SJCRH30 (cell line): ENCODE measurements around the gene MAP3K14. TPM values are rescaled to one million over a fixed set of nuclear protein-coding genes. Genes with fewer than 3 reads are reported as not detected.

Source experiments
- DNase-seq, 2 experiments: peaks; one replicate each; pipeline ENCODE4 v3.0.0-alpha.2; 2015 to 2020
- H3K27ac ChIP-seq: fragments of 250-450 bp; sonication (Bioruptor Pico); 2 replicates; pipeline ENCODE4 v1.5.1; 2020; ENCODE audit warnings: mild to moderate bottlenecking, moderate library complexity
- H3K27me3 ChIP-seq: fragments of 250-450 bp; sonication (Bioruptor Pico); 2 replicates; pipeline ENCODE4 v1.5.1; 2020; ENCODE audit warnings: mild to moderate bottlenecking, moderate library complexity
- H3K36me3 ChIP-seq: fragments of 250-450 bp; sonication (Bioruptor Pico); 2 replicates; pipeline ENCODE4 v1.5.1; 2020; ENCODE audit warnings: mild to moderate bottlenecking, moderate library complexity
- H3K4me1 ChIP-seq: fragments of 250-450 bp; sonication (Bioruptor Pico); 2 replicates; pipeline ENCODE4 v1.5.1; 2020; ENCODE audit warnings: mild to moderate bottlenecking, moderate library complexity
- H3K4me3 ChIP-seq: fragments of 250-450 bp; sonication (Bioruptor Pico); 2 replicates; pipeline ENCODE4 v1.5.1; 2020; ENCODE audit warnings: mild to moderate bottlenecking, moderate library complexity
- H3K9me3 ChIP-seq: fragments of 250-450 bp; sonication (Bioruptor Pico); replicated peaks from 2 replicates; pipeline ENCODE4 v1.5.1; 2020; ENCODE audit warnings: mild to moderate bottlenecking, moderate library complexity
- total RNA-seq: library from RNA; depleted of rRNA; stranded (reverse); fragments of >200 nt; shearing (Covaris generic); gene quantifications from 2 replicates; pipeline ENCODE4 v1.2.3, GENCODE V29; 2014; rRNA removed

Gene MAP3K14
- 3.9 and 4.7 TPM in 2 replicates for total RNA-seq

DNA sequence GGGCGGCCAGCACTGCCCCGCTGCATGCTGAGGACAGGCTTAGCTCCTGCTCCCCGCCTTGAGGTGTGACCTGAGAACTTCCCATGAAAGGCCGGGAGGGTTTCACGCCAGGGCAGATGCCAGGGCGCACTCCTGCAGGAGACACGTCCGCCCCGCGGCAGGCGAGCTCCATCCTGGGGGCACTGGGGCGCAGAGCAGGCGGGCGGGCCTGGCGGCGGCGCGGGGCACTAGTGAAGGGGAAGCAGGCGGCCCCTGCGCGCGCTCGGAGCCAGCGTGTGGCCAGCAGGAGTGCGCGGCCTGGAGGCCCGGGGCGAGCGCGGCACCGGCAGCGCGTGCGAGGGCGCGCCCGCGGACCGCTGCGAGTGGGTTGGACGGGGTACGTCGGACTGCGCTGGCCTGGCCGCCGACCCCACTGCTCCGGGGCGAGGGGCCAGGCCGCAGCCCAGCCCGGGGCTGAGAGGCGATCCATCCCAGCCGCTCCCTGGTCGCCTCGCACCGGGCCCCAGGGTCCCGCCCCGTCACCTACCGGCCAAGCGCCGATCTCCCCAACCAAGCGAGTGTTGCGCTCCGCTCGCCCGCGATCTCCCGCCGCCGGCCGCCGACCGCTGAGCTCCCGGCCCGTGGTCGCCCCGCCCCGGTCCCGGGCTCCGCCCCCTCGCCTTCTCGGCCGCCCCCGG, at the start of gene MAP3K14:
Gene MAP3K14 (minus strand): TSS at position 587 of the 677 bp plus-strand sequence. CDS start 26,275 bp downstream, outside the sequence.
- H3K27ac ChIP-seq, result peak within 1 kb of the TSS; percentile 37; the same call in 1 of the 2 replicates
- peak; percentile 75 to 77 for DNase-seq
- peak within 1 kb of the TSS; percentile 72 for H3K4me3 ChIP-seq
- no peaks in the 10 kb centered on the region for H3K36me3 ChIP-seq
- peaks cover 31% of the 10 kb centered on the region for H3K4me1 ChIP-seq
- no peaks in the 10 kb centered on the region for H3K9me3 ChIP-seq
- no peaks in the 10 kb centered on the region for H3K27me3 ChIP-seq

DNA sequence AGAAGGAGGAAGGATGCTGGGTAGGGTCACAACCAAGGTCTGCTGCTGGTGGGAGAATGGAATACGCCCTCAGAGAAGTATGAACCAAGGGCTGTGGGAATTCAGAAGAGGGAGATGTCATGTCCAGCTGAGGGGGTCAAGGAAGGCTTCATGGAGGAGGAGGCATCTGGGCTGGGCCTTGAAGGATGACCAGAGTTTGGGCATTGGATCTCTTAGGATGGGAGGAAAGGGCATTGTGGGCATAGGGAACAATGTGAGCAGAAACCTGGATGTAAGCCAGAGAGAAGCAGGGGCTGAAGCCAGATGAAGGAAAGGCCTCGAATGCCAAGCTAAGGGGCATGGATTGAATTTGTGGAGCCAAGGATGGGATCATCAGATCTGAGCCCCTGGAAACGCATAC, 49.2 kb upstream of the MAP3K14 start:
- H3K9me3 ChIP-seq, result no peaks in the 10 kb centered on the region
- H3K27ac ChIP-seq, result no peak overlapping the region
- no peak for DNase-seq
- no peak overlapping the region for H3K4me3 ChIP-seq
- H3K27me3 ChIP-seq, result no peaks in the 10 kb centered on the region
- peaks cover 5% of the 10 kb centered on the region; the same call in 1 of the 2 replicates for H3K4me1 ChIP-seq
- H3K36me3 ChIP-seq, result no peaks in the 10 kb centered on the region

- DNase-seq, result no peak
- Histone ChIP-seq H3K4me1 (peaks cover 3% of the 10 kb centered on the region; the same call in 1 of the 2 replicates), H3K4me3 (no peak overlapping the region), H3K9me3 (no peaks in the 10 kb centered on the region), H3K27ac (no peak overlapping the region), H3K36me3 (no peaks in the 10 kb centered on the region), H3K27me3 (no peaks in the 10 kb centered on the region)
Observed at GRCh38 chr17:45364531-45365390, 47.9 kb upstream of the MAP3K14 start.

DNA sequence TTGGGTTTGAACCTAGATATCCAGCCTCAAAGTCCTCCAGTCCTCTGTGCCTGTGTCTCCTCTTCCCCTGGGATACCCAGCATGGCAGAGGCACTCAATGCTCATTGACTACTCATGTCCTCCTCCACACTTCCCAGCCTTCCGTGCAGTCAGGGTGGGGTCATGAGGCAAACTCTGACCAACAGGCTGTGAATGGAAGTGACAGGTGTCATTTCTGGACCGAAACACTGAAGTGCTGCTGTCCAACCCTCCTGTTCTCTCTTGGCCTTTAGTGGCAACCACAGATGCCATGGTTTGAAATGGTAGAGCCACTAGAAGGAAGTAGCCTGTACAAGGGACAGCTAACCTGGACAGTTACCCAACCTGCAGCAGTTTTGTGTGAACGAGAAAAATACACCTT, 46.7 kb upstream of the MAP3K14 start:
- Histone ChIP-seq H3K9me3 (no peaks in the 10 kb centered on the region), H3K27me3 (no peaks in the 10 kb centered on the region), H3K27ac (no peak overlapping the region), H3K36me3 (no peaks in the 10 kb centered on the region), H3K4me1 (no peaks in the 10 kb centered on the region; the same call in 1 of the 2 replicates), H3K4me3 (no peak overlapping the region)
- no peak for DNase-seq

DNA sequence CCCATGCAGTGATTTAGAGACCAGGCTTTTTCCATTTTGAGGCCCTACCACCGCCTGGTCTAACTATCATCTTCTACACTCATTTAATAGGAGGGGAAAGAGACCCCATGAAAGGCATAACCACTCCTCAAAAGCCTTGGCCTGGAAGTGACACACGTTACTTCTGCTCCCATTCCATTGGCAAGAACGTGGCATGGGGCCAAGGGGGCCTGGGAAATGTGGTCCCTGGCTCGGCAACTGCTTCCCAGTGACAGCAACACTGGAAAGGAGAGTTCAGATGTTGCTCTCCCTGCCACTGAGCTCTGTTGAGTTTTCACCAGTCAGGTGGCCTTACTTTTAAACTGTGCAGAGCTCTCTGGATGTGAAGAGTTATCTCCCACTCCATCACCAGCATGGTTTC, 45.2 kb upstream of the MAP3K14 start:
- Histone ChIP-seq H3K4me3 (no peak overlapping the region), H3K36me3 (no peaks in the 10 kb centered on the region), H3K27me3 (no peaks in the 10 kb centered on the region), H3K9me3 (no peaks in the 10 kb centered on the region), H3K27ac (no peak overlapping the region), H3K4me1 (peaks cover 9% of the 10 kb centered on the region)
- DNase-seq, result no peak

DNA sequence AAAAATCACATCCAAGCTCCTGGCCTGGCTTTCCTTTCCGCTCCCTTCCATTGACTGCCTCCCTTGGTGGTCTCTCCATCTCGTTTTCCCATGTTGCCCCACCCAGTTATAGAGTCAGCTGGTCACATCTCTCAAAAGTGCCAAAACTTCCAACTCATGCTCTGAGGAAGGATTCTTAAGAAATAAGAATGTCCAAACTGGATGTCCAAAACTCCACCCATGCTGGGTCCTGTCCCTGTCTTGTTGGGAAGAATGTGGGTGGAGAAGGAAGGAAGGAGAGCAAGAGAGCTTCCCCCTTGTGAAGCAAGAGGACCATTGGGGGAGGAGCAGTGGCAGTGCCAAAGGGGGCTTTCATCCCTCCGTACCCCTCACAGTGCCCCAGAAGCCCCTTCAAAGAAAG, 44.6 kb upstream of the MAP3K14 start:
- Histone ChIP-seq H3K4me1 (peaks cover 9% of the 10 kb centered on the region), H3K4me3 (no peak overlapping the region), H3K27me3 (no peaks in the 10 kb centered on the region), H3K9me3 (no peaks in the 10 kb centered on the region), H3K36me3 (no peaks in the 10 kb centered on the region), H3K27ac (no peak overlapping the region)
- DNase-seq, result no peak

DNA sequence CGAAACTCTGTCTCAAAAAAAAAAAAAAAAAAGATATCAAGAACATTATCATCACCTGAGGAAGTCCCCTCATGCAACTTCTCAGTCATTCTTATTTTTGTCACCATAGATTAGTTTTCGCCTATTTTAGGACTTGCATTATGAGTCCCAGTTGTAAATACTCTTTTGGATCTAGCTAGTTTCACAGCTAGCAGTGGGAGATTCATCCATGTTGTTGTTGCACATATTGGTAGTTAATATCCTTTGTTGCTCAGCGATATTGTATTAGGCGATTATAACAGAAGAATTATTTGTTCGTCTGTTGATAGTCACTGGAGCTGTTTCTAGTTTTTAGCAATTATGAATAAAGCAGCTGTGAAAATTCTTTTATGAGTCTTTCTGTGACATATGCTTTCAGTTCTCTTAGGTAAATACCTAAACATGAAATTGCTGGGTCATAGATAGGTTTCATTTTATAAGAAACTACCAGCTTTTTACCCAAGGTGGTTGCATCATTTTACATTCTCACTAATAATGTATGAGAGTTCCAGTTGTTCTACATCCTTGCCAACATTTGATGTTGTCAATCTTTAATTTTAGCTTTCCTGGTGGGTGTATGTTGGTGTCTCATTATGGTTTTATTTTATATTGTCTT, 40.7 kb upstream of the MAP3K14 start:
- H3K4me1 ChIP-seq, result peaks cover 9% of the 10 kb centered on the region
- DNase-seq, result no peak
- no peaks in the 10 kb centered on the region for H3K36me3 ChIP-seq
- H3K9me3 ChIP-seq, result no peaks in the 10 kb centered on the region
- H3K4me3 ChIP-seq, result no peak overlapping the region
- no peaks in the 10 kb centered on the region for H3K27me3 ChIP-seq
- H3K27ac ChIP-seq, result no peak overlapping the region

- peaks cover 9% of the 10 kb centered on the region for H3K4me1 ChIP-seq
- H3K9me3 ChIP-seq, result no peaks in the 10 kb centered on the region
- no peak overlapping the region for H3K27ac ChIP-seq
- H3K36me3 ChIP-seq, result no peaks in the 10 kb centered on the region
- no peak overlapping the region for H3K4me3 ChIP-seq
- no peaks in the 10 kb centered on the region for H3K27me3 ChIP-seq
- no peak for DNase-seq
Observed at GRCh38 chr17:45355087-45355486, 38.3 kb upstream of the MAP3K14 start.

DNA sequence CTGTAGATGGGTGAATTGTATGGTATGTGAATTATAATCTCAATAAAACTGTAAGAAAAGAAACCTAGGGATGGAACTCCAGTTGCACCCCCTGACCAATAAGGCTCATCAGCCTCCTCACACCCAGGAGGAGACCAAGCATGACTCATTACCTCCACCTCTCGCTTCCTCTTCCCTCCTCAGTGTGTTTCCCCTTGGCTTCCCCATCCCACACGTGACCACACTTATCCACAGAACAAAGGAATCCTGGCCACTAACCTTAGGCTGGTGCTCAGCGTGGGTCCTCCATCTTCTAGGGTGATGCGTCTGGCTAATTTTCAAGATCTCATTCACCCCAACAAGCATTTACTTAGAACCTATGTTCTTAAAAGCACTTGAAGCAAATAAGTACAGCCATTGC, 36.2 kb upstream of the MAP3K14 start:
- Histone ChIP-seq H3K27me3 (no peaks in the 10 kb centered on the region), H3K27ac (no peak overlapping the region), H3K4me3 (no peak overlapping the region), H3K36me3 (no peaks in the 10 kb centered on the region), H3K4me1 (peaks cover 7% of the 10 kb centered on the region), H3K9me3 (no peaks in the 10 kb centered on the region)
- no peak for DNase-seq

GRCh38 chr17:45351831-45352230, 35.0 kb upstream of the MAP3K14 start:
- Histone ChIP-seq H3K27me3 (no peaks in the 10 kb centered on the region), H3K36me3 (no peaks in the 10 kb centered on the region), H3K4me3 (no peak overlapping the region), H3K27ac (no peak overlapping the region), H3K4me1 (no peaks in the 10 kb centered on the region), H3K9me3 (no peaks in the 10 kb centered on the region)
- no peak for DNase-seq

DNA sequence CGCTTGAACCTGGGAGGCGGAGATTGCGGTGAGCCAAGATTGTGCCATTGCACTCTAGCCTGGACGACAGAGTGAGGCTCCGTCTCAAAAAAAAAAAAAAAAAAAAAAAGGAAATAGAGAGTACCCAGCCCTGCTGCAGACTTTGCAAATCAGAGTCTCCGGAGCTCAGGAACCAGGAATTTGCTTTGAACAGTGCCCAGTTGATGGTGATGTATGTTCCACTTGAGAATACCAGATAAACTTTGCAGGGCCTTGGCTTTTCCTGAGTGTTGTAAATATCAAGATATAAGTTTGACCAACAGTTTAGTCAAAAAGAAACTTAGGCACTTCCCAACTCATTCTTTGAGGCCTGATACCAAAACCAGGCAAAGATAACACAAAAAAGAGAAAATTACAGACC, 30.6 kb upstream of the MAP3K14 start:
- Histone ChIP-seq H3K9me3 (no peaks in the 10 kb centered on the region), H3K4me1 (no peaks in the 10 kb centered on the region), H3K27me3 (no peaks in the 10 kb centered on the region), H3K4me3 (no peak overlapping the region), H3K27ac (no peak overlapping the region), H3K36me3 (no peaks in the 10 kb centered on the region)
- DNase-seq, result no peak

- no peak overlapping the region for H3K4me3 ChIP-seq
Observed at GRCh38 chr17:45346216-45347015, 29.6 kb upstream of the MAP3K14 start.

DNA sequence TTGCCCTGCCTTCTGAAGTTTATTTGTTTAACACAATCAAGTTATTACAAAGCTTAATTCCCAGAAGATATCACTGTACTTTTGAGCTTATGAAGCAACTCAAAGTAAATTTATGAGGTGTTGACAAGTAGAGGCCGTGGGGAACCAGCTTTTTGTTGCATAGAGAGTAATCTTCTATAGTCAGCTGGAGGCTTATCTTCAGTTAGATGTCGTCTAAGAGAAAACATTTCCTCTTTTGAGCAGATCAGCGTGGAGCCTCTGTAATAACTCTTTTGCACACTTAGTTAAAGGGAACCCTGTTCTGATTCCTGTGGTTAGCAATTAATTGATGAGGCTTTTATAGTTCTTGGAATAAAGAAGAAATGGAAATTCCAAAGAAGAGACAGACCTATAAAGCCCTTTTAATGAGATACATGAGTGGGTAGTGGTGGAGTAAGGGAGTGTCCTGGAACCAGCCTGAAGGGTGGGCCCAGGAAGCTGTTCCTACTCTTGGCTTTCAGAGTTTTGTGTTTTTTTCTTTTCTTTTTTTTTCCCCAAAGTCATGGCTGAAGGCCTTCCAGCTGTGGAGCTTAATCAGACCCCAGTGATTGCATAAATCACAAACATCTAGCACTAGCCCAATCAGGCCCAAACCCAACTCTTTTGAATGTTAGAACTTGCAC, 28.9 kb upstream of the MAP3K14 start:
- Histone ChIP-seq H3K4me1 (0 out of 2 replicates have a peak, but pooled peaks cover 6% of the 10 kb centered on the region), H3K27ac (no peak overlapping the region), H3K9me3 (no peaks in the 10 kb centered on the region), H3K27me3 (no peaks in the 10 kb centered on the region), H3K36me3 (no peaks in the 10 kb centered on the region), H3K4me3 (no peak overlapping the region)
- peak in 1 of 2 experiments; percentile 30 for DNase-seq

More at GRCh38 chr17:45346216-45347015, 29.6 kb upstream of the MAP3K14 start:
- no peak overlapping the region for H3K27ac ChIP-seq
- no peaks in the 10 kb centered on the region for H3K27me3 ChIP-seq
- no peaks in the 10 kb centered on the region for H3K36me3 ChIP-seq
- H3K4me1 ChIP-seq, result 0 out of 2 replicates have a peak, but pooled peaks cover 6% of the 10 kb centered on the region
- no peak for DNase-seq
- H3K9me3 ChIP-seq, result no peaks in the 10 kb centered on the region

DNA sequence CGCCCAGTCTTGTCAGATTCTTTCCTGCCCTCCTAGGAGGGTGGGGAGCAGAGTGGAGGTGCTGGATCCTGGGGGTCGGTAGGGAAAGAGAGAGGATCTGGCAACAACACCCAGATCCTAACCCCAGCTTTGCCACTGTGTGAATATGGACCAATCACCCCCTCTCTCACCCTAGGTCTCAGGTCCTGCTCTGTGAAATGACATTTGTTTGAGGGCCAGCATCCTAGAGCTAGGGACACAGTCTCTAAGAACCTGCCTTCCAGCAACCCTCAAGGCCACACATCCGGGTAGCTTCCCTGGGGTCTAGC, 28.4 kb upstream of the MAP3K14 start:
- Histone ChIP-seq H3K36me3 (no peaks in the 10 kb centered on the region), H3K4me1 (0 out of 2 replicates have a peak, but pooled peaks cover 6% of the 10 kb centered on the region), H3K9me3 (no peaks in the 10 kb centered on the region), H3K4me3 (no peak overlapping the region), H3K27ac (no peak overlapping the region), H3K27me3 (no peaks in the 10 kb centered on the region)
- DNase-seq, result no peak
